NCI-H460 (cell line): ENCODE measurements around the gene ATP6V0B. TPM values are rescaled to one million over a fixed set of nuclear protein-coding genes. Genes with fewer than 3 reads are reported as not detected.

Experiments used
- DNase-seq: peaks from one replicate; pipeline ENCODE4 v3.0.0-alpha.2; 2016; ENCODE audit warnings: low read depth; ENCODE audit errors: extremely low read depth
- total RNA-seq: library from RNA; depleted of rRNA; stranded (reverse); fragments of >200 nt; shearing (Covaris generic); gene quantifications from 2 replicates; pipeline ENCODE4 v1.2.3, GENCODE V29; 2014

The ATP6V0B gene
- total RNA-seq, 1 experiment from 2014 or later, result 109 TPM

DNA sequence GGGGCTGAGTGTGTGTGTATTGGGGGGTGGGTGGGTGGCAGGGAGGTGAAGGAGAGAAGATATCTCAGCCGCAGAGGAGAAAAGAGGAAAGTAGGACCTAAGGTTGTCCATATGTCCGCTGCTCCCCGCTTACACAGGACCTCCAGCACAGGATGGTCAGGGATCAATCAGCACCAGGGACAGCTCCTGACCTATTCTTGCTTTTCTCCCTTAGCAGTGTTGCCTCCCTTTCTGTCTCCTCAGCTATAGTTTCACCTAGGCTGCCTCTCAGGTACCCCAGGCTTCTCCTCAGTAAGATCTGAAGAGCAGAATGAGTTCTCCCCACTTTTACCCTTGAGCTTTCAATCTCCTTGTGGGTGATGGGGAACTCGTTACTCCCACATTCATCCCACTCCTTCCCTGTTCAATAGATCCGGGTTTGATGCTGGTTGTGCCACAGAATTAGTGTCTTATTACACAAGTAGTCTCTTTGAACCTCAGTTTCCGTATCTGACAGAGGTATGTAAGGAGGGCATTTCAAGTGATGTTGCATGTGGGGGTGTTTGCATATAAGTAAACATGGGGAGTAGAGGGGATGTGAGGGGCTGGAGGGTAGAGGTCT lies 6.3 kb upstream of the ATP6V0B start:
- no peak for DNase-seq

DNA sequence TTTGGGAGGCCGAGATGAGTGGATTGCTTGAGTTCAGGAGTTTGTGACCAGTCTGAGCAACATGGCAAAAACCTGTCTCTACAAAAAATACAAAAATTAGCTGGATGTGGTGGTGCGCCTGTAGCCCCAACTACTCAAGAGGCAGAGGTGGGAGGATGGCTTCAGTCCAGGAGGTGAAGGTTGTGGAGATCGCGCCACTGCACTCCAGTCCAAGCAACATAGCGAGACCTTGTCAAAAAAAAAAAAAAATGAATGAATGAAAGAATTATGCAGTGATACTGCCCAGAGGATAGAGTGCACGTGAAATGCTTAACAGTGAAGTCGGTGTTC lies 5.4 kb upstream of the ATP6V0B start:
- DNase-seq, result no peak

DNA sequence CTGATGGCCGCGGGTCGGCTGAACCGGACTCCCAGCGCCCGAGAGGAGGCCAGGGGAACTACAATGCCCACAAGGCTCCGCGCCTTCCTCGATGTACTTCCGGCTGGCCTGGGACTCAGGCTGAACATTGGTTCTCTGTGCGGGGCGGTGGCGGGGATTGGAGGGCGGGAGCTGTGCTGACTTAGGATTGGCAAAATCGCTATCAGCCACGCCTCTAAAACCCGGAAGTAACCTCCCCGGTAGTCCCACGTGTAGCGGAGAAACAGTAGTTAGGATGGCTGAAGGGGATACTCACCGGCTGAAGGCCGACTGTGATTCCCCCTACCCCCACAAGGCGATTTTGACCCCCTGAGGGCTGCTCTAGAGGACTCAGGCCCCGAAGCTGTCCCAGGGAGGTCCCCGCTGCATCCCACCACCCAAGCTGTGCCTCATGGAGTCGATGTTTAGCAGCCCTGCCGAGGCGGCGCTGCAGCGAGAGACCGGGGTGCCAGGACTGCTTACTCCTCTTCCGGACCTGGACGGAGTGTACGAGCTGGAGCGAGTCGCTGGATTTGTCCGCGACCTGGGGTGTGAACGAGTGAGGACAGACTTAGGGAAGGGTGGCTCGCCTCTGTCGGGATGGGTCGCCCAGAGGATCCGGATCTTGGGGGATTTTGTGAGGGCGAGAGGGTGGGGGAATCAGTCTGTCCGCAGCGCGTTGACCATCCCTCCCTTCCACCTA lies 4.9 kb upstream of the ATP6V0B start, which contains the start of gene DPH2:
Gene DPH2 (plus strand): TSS at position 265 of the 721 bp plus-strand sequence. CDS start 166 bp downstream, at position 431.
- DNase-seq, result peak; percentile 90

DNA sequence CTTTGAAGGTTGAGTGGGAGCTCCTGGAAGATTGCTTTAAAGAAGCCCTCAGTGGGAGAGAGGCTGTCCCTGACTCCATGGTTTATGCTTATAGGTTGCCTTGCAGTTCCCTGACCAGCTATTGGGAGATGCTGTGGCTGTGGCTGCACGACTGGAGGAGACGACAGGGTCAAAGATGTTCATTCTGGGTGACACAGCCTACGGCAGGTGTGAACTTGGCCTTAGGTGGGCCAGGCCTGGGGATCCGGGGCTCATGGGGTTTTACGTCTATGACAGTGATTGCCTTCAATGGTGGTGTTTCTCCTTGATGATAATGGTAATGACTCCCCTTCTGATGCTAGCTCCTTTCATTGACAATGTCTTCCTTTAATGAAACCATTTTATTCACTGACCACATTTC lies 4.3 kb upstream of the ATP6V0B start:
- no peak for DNase-seq

DNA sequence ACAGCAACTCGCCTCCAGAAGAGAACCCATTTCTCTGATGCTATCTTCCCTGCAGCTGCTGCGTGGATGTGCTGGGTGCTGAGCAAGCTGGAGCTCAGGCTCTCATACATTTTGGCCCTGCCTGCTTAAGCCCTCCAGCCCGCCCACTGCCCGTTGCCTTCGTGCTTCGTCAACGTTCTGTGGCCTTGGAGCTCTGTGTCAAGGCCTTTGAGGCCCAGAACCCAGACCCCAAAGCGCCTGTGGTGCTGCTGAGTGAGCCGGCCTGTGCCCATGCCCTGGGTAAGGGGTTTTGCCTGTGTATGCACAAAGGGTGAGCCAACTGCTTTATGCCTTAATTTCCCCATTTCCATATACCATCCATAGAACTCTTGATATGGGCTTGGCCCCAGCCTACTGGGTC lies 3.8 kb upstream of the ATP6V0B start:
- DNase-seq, result no peak

DNA sequence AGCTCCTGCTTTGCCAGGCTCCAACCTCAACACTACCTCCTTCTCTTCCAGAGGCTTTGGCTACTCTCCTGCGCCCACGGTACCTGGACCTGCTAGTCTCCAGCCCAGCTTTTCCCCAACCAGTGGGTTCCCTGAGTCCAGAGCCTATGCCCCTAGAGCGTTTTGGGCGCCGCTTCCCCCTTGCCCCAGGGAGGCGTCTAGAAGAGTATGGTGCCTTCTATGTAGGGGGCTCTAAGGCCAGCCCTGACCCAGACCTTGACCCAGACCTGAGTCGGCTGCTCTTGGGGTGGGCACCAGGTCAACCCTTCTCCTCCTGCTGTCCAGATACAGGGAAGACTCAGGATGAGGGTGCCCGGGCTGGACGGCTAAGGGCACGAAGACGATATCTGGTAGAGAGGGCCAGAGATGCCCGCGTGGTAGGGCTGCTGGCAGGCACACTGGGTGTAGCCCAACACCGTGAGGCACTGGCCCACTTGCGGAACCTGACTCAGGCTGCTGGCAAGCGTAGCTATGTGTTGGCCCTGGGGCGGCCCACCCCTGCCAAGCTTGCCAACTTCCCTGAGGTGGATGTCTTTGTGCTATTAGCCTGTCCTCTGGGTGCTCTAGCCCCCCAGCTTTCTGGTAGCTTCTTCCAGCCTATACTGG lies 3.3 kb upstream of the ATP6V0B start:
- no peak for DNase-seq

DNA sequence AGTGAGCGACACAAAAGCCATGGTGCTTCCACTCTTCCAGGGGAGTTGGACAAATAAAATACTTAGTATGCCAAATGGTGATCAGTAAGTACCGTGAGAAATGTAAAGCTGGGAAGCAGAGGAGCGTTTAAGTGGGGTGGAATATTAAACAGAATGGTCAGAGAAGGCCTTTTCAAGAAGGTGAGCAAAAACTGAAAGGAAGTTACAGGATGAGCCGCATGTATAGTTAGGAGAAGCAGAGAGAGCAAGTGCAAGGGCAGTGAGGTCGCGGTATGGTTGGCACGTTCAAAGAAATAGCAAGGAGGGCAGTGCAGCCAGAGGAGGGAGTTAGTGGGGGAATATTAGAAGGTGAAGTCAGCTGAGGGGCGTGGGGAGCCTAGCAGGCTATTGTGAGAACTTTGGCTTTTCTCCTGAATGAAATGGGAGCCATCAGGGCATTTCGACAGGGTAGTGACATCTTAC lies 748 bp upstream of the ATP6V0B start:
- DNase-seq, result no peak

DNA sequence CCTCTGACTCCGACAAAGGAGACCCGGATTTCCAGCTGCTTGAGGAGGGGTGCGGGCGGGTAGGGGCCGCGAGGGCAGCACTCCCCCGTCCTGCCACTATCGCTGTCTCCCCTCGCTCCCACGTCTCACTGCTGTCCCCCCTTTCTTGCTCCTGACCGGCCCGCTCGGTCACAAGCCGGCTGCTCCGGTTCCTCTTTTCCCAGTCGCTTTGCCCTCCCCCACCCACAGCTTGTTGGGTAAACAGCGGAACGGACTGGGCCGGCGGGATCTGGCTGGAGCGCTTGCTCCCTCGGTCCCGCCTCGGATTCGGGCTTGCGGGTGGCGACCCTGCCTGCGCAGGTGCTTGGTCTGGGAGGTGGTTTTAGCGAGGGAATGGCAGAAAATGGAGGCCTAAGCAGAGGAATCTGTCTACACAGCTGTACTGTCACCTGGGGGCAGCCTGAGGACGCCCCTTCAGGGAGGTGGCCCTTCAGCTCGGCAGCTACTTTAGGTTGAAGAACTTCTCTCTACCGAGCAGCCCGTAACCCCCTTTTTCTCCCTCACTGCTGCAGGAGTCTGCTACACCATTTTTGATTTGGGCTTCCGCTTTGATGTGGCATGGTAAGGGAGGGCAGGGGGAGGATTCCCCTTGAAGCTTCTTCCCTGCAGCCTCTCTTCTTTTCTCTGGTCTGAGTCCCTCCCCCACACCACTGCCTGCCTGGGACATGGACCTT lies 645 bp downstream of the ATP6V0B start:
- DNase-seq, result no peak

DNA sequence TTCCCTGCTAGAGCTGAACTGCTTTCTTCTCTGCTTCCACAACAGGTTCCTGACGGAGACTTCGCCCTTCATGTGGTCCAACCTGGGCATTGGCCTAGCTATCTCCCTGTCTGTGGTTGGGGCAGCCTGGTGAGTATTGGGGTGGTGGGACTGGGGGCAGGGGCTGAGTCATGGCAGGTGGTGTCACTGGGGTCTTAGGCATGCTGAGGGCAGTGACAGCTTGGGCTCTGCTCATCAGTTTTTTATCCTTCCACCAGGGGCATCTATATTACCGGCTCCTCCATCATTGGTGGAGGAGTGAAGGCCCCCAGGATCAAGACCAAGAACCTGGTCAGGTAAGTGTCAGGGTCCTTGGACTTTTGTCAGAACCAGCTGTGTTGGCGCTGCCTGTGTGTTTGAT lies 1.3 kb downstream of the ATP6V0B start:
- DNase-seq, result no peak

DNA sequence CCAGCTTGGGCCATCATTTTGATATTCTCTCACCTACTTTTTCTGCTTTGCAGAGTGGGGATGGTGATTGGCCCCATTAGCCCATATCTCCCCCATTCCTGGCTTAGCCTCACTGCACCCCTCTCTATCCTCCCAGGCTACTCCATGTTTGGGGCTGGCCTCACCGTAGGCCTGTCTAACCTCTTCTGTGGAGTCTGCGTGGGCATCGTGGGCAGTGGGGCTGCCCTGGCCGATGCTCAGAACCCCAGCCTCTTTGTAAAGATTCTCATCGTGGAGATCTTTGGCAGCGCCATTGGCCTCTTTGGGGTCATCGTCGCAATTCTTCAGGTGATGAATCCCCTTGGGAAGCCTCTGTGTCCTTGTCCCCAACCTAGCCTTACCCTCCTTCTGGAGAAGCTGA lies 2.1 kb downstream of the ATP6V0B start:
- no peak for DNase-seq

DNA sequence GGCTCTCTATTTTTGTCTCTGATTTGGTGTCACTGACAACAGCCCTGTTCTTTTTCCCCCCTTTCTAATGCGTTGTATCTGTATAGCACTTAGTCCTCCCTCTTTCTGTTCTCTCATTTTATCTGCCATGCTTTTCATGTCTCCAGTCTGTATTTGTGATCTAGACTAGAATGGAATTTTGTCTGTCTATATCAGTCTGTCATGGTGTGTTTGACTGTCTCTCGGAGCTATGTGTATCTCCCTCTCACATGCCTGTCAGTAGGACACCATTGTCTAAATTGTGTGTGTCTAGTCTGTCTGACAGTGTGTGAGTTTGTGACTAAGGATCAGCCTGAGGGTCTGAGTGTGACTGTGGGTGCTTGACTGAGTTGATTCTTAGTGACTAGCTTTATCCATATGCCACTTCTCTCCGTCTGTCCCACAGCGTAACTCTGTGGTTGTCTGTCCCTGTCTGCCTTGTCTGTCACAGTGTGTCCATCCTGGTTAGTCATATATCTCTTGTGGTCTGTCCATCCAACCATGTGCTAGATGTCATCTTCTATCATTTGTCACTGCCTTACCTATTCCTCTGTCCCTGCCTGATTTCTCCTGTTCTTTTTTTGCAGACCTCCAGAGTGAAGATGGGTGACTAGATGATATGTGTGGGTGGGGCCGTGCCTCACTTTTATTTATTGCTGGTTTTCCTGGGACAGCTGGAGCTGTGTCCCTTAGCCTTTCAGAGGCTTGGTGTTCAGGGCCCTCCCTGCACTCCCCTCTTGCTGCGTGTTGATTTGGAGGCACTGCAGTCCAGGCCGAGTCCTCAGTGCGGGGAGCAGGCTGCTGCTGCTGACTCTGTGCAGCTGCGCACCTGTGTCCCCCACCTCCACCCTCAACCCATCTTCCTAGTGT lies 2.9 kb downstream of the ATP6V0B start:
- DNase-seq, result no peak

DNA sequence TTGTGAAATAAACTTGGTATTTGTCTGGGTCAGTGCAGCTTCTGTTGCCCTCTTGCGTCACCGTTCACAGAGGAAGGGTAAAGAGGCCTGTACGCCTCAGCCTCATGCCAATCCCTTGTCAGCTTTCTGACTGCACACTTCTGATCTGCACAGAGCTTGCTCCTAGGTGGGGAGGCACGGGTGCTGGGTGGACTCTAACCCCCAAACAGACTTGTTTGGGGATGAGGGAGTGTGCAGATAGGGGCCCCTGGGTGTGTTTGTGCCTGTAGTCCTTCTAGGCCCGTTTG lies 3.4 kb downstream of the ATP6V0B start:
- no peak for DNase-seq

DNA sequence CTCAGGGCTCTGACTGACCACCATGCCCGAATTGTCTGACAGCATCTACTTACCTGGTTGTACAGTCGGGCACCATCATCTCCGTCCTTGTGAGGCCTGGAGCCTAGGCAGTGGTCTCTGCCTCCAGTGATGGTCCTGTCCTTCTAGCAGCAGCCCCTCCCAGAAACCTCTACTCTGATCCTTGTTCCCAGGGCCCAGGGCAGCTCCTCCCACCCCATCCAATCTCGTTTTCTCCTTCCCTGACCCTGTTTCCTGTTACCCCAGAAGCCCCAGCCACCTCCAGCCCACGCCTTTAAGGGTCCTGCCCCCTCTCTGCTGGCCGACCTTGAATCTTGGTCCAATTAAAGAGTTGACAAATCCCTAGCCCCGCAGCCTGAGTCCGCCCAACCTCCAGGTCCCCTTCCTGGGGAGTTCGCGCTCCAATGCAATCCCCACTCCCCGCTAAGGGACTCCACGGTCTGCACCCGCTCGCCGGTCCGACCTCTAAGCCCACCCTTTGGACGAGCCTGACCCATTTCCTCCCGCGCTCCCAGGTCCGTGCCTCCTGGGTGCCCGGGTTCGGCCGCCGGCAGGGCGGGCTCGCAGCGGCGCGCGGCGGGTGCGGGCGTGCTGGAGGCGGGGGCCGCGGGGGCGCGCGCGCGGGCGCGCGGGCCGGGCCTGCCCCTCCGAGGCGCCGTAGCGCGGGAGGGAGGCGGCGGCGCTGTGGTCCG lies 3.9 kb downstream of the ATP6V0B start, which contains the start of gene B4GALT2:
Gene B4GALT2 (plus strand): TSS at position 660 of the 710 bp plus-strand sequence. CDS start 1,951 bp downstream, outside the sequence.
- DNase-seq, result no peak

DNA sequence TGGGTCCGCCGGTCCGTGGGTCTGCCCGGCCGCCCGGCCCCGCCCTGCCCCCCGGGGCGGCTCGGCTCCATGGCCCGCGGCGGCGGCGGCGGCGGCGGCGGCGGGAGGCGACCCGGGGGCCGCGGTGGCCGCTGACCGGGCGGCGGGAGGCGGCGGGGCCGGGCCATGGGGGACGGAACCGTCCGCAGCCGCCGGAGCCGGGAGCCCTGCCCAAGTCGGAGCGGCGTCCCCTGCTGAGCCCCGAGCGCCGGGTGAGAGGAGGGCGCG lies 4.4 kb downstream of the ATP6V0B start:
- no peak for DNase-seq

DNA sequence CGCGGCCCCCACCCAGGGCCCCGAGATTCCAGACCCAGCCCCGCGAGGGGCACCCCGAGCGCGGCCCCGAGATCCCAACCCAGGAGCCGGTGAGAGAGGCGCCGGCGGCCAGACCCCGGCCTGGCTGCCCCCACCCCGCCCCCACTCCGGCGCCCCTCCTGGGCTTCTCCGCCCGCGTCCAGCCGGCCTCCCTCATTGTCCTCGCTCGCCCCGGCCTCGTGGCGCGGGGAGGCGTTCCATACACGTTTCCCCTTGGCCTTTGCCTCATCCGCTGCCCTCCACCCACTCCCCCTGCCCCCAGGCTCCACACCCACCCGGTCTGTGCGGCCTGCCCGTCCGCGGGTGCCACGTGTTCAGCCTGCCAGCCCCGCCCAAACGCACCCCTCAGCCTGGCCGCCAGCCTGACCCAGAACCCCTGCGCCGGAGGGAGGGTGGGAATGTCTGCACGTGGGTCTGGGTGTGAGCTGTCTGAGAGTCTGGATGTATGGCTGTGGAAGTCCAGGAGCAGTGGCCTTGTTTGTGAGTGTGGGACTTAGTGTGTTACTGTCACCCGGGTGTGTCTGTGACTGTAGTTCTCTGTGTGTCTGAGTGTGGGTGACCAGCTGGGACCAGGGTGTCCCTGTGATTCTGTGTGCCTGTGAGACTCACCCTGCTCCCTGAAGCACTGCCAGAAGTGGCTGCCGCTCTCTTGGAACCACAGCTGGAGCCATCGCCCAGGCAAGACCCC lies 4.9 kb downstream of the ATP6V0B start:
- no peak for DNase-seq

DNA sequence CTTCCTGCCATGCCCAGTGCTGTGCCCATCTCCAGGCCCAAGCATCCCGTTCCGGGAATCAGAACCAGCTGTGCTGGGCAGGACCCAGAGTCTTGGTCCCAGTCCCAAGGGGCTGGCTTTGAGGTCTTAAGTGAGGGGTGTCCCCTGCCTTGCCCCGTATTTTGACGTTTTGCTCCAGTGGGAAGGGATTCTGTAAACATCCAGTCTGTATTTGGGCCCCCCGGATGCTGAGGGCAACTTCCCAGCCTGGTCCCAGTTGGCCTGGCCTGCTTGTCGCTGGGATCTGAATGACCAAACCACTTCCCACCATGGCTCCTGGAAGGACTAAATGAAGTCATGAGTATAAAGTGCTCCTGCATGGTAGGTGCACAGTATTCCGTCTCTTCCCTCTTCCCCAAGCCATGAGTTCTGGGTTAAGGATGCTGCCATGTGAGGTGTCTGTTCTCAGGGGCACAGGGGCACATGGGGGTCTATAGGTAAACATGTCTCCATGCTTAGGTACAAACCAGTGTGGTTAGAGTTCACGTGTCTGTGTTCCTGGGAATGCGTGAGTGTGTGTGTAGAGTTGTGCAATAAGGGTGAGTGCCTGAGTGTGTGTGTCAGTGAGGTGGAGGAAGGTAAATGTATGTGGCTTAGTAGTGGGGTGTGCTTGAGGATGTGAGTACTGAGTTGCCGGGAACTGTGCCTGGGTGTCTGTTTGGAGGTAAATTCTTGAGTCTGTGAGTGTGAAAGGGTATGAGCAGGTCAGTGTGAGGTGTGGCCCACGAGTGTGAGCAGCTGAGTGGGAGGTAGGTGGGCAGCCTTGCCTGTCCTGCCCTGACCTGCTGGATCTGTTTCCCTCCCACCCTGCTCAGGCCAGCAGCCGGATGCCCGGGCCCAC lies 5.7 kb downstream of the ATP6V0B start:
- DNase-seq, result no peak

DNA sequence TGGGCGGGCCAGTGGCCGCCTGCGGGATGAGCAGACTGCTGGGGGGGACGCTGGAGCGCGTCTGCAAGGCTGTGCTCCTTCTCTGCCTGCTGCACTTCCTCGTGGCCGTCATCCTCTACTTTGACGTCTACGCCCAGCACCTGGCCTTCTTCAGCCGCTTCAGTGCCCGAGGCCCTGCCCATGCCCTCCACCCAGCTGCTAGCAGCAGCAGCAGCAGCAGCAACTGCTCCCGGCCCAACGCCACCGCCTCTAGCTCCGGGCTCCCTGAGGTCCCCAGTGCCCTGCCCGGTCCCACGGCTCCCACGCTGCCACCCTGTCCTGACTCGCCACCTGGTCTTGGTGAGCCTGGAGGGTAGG lies 6.4 kb downstream of the ATP6V0B start:
- DNase-seq, result no peak

DNA sequence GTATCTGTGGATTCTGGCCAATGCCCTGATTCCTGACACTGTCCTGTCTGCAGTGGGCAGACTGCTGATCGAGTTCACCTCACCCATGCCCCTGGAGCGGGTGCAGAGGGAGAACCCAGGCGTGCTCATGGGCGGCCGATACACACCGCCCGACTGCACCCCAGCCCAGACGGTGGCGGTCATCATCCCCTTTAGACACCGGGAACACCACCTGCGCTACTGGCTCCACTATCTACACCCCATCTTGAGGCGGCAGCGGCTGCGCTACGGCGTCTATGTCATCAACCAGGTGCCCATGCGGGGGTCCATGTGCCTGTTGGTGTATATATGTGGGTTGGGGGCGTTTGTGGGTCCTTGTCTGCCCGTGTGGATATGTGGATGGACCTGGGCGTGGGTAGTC lies 6.9 kb downstream of the ATP6V0B start:
- no peak for DNase-seq

DNA sequence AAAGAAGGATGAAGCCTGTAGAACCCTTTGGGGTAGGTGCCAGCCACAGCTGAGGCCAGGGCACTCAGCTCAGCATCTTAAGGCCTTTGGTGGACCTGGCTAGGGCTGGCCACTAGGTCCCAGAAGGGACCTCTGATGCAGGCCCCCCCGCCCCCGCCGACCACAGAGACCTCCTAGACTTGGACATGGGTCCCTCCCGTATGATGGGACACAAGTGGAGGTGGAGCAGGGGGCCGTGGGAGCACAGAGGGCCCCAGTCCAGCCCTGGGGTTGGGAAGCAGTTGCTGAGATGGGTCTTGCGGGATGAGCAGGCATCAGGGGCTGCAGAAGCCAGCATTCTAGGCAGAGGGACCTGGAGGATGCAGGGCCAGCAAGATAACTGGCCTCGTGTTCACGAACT lies 7.5 kb downstream of the ATP6V0B start:
- DNase-seq, result no peak
